ENCODE results near the gene MYO1A.

DNA sequence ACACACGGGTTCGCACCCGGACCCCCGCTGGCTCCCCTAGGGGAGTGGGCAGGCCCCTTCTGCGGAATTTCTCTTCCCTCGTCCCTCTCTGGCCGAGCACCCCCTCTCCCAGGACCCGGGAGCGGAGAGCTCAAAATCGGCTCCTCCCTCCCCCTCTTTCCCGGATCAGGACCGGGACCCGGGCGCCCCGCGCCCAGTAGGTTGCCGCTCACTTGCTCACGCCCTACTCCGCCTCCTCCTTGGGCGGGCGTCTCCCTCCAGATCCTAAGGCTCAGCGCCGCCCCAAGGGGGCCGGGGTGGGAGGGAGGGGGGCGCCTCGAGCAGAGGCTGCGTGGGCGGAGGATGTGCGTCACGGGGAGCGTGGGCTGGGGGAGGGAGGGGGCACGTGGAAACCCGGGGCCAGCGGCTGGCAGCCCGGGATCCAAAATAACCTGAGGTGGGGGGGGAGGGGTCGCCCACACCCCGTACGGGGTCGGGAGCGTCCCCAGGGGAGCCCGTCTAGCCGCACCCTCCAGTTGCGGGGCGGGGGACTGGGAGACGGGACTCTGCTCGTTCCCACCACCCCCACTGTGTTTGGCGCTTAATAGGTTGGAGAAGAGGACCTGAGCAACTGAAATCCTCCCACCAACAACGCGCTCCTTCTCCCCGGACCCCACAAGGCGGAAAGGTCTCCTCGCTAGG is 37.2 kb upstream of the MYO1A start:
- TF ChIP-seq, protein P1, sequence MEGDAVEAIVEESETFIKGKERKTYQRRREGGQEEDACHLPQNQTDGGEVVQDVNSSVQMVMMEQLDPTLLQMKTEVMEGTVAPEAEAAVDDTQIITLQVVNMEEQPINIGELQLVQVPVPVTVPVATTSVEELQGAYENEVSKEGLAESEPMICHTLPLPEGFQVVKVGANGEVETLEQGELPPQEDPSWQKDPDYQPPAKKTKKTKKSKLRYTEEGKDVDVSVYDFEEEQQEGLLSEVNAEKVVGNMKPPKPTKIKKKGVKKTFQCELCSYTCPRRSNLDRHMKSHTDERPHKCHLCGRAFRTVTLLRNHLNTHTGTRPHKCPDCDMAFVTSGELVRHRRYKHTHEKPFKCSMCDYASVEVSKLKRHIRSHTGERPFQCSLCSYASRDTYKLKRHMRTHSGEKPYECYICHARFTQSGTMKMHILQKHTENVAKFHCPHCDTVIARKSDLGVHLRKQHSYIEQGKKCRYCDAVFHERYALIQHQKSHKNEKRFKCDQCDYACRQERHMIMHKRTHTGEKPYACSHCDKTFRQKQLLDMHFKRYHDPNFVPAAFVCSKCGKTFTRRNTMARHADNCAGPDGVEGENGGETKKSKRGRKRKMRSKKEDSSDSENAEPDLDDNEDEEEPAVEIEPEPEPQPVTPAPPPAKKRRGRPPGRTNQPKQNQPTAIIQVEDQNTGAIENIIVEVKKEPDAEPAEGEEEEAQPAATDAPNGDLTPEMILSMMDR (conservative IDR thresholded peaks at IDR 0.05) = no peak
- no peak for TF ChIP-seq ZFX (IDR thresholded peaks at IDR 0.05)
